Breast epithelium (tissue), 3 donors: ENCODE data around the gene KAT5.
"Not testable (repeated sequence)": the region's sequence is repeated elsewhere in the genome, so short reads cannot be mapped to it uniquely, and the experiment has no call there.

ENCODE experiments used
- POLR2A ChIP-seq: fragments of 450-650 bp; IDR thresholded peaks from one replicate; pipeline ENCODE4 v1.6.1; 2016; ENCODE audit warnings: antibody characterized with exemption, mild to moderate bottlenecking, moderate library complexity
- POLR2AphosphoS5 ChIP-seq, 3 donors: sonication (generic); formaldehyde crosslinking; IDR thresholded peaks; one replicate each; pipeline ENCODE4 v1.6.1; 2017; ENCODE audit warnings: antibody characterized with exemption in 3 of 3
- TF ChIP-seq, protein P1 (sequence below), 3 donors: fragments of 450-650 bp; IDR thresholded peaks; one replicate each; pipeline ENCODE4 v1.5.1; 2016 to 2017; ENCODE audit warnings: antibody characterized with exemption in 3 of 3, mild to moderate bottlenecking in 3 of 3, moderate library complexity in 3 of 3

DNA sequence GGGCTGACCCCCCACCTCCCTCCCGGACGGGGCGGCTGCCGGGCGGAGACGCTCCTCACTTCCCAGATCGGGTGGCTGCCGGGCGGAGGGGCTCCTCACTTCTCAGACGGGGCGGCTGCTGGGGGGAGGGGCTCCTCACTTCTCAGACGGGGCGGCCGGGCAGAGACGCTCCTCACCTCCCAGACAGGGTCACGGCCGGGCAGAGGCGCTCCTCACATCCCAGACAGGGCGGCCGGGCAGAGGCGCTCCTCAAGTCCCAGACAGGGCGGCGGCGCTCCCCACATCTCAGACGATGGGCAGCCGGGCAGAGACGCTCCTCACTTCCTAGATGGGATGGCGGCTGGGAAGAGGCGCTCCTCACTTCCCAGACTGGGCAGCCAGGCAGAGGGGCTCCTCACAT is 50.8 kb downstream of the KAT5 start:
- TF ChIP-seq, protein P1, sequence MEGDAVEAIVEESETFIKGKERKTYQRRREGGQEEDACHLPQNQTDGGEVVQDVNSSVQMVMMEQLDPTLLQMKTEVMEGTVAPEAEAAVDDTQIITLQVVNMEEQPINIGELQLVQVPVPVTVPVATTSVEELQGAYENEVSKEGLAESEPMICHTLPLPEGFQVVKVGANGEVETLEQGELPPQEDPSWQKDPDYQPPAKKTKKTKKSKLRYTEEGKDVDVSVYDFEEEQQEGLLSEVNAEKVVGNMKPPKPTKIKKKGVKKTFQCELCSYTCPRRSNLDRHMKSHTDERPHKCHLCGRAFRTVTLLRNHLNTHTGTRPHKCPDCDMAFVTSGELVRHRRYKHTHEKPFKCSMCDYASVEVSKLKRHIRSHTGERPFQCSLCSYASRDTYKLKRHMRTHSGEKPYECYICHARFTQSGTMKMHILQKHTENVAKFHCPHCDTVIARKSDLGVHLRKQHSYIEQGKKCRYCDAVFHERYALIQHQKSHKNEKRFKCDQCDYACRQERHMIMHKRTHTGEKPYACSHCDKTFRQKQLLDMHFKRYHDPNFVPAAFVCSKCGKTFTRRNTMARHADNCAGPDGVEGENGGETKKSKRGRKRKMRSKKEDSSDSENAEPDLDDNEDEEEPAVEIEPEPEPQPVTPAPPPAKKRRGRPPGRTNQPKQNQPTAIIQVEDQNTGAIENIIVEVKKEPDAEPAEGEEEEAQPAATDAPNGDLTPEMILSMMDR (IDR thresholded peaks at IDR 0.05): not testable (repeated sequence)
- not testable (repeated sequence) for TF ChIP-seq POLR2A; POLR2AphosphoS5 (IDR thresholded peaks at IDR 0.05)
